ENCODE results near the gene TIMMDC1. TPM values are rescaled to one million over a fixed set of nuclear protein-coding genes. Genes with fewer than 3 reads are reported as not detected.

The TIMMDC1 gene, protein sequence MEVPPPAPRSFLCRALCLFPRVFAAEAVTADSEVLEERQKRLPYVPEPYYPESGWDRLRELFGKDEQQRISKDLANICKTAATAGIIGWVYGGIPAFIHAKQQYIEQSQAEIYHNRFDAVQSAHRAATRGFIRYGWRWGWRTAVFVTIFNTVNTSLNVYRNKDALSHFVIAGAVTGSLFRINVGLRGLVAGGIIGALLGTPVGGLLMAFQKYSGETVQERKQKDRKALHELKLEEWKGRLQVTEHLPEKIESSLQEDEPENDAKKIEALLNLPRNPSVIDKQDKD
- 28.2 and 31.4 TPM in 2 replicates for total RNA-seq

DNA sequence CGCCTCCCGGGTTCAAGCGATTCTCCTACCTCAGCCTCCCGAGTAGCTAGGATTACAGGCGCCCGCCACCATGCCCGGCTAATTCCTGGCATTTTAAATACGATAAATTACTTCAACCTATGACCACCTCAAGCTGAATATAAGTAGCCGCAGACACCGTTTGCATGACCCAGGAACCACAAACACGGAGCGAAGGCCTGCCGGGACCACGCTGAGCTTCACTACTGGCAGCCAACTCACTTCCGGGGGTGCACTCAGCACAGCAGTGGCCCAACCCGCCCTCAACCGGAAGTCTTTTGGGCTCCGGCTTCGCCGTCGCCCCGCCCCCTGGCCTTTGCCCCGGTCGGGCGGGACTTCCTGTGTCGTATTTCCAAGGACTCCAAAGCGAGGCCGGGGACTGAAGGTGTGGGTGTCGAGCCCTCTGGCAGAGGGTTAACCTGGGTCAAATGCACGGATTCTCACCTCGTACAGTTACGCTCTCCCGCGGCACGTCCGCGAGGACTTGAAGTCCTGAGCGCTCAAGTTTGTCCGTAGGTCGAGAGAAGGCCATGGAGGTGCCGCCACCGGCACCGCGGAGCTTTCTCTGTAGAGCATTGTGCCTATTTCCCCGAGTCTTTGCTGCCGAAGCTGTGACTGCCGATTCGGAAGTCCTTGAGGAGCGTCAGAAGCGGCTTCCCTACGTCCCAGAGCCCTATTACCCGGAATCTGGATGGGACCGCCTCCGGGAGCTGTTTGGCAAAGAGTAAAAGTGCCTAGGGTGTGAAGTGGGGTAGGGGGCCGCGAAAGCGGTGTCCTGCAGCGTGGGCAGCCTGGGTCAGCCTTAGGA lies at the start of gene TIMMDC1:
TSS of gene TIMMDC1 (plus strand) at position 362 of the 826 bp plus-strand sequence. CDS start at position 549, 187 bp downstream.

DNA sequence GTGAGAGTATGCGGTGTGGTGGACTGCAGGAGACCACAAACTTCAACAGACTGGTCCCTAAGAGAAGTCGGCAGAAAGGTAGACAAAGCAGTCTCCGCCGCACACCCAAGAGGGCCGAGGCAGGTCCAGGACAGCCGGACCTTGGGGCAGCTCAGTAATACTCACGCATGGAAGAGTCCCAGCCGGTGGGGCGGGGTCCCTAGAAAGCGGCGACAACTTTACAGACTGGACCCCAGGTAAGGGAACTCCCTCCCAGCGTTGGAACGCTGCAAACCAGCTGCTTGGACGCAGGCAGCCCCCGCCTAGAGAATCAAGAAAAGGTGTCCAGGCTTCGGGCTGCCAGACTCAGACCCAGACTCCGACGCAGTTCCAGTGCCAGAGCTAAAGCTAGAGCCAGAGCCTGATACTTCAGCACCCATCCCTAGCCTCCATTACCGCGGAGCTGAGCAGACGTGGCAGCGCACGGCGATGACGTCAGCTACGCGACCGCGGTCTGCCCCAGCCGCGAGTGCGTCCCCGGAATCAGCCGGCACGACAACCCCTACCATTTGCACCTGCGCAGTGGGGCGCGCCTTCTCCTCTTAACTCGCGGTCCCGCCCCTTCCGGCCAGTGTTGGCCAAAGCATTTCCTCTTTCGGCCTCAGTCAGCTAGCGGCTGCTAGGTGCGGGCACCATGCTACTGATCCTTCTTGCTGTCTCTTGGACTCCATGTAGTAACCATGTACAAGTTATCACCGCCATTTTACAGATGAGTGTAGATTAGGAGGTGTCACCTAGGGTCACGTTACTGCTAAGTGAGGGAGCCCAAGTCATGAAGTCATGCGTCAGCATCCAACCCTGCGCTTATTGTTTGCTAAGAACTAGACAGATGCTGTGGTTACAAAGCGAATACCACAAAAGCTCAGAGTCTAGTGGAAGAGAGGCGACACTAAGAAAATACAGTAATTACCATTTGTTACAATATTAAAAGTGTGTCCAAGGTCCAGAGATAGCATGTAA lies 34.9 kb upstream of the TIMMDC1 start, which contains the start of gene TMEM39A:
TSS of gene TMEM39A (minus strand) at position 445 of the 999 bp plus-strand sequence. CDS start 1,541 bp downstream, outside the sequence.

DNA sequence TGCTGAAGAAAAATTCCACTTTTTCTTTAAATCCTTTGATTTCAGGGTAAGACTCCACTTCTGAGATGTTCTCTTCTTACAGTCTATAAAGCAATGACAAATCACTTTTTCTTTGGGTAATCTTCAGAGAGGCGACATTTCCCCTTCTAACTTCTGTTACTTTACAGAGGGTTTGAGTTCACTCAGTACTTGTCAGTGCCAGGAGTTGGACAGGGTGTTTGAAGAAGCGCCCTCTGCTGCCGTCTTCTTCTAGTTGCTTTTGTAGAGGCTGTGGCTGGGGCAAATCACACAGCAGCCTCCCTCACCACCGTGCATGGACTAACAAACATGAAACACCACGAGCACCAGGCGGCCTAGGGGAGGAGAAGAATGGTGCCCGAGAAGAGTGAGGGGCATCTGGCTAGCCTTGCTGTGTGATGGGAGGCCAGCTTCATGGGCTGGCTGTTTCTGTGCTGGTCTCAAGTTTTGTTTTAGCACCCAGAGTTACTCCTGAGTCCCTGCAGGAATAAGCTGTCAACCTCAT lies 61.2 kb downstream of the TIMMDC1 start, which contains the start of gene CD80:
TSS of gene CD80 (minus strand) at position 174 of the 523 bp plus-strand sequence. CDS start 1,886 bp downstream, outside the sequence.

Other genes starting within 250 kb of the TIMMDC1 start
- gene ARHGAP31, start 204.2 kb upstream of the TIMMDC1 start, total RNA-seq = 24.3 and 42.5 TPM in 2 replicates
- 22.2 and 53.9 TPM in 2 replicates for gene TMEM39A, start 34.9 kb upstream of the TIMMDC1 start, total RNA-seq
- gene POGLUT1, start 29.6 kb upstream of the TIMMDC1 start, total RNA-seq = 9.6 and 29.3 TPM in 2 replicates
- gene CD80, start 61.1 kb downstream of the TIMMDC1 start, total RNA-seq = 0.06 TPM in 1 of 2 replicates, not detected in the other
- 7.1 and 12.3 TPM in 2 replicates for gene ADPRH, start 80.9 kb downstream of the TIMMDC1 start, total RNA-seq
- gene PLA1A, start 99.3 kb downstream of the TIMMDC1 start, total RNA-seq = 1.8 and 20.3 TPM in 2 replicates
- 0.16 and 0.76 TPM in 2 replicates for gene POPDC2, start 162.0 kb downstream of the TIMMDC1 start, total RNA-seq
- gene COX17, start 178.9 kb downstream of the TIMMDC1 start, total RNA-seq = 22.7 and 26.5 TPM in 2 replicates
- 0.38 TPM in 1 of 2 replicates, not detected in the other for gene CFAP91, start 204.5 kb downstream of the TIMMDC1 start, total RNA-seq

All from bladder microvascular endothelial cell (primary cell).